Bronchial epithelial cell (primary cell): Measurements from ENCODE around the gene GDI2. TPM values are rescaled to one million over a fixed set of nuclear protein-coding genes. Genes with fewer than 3 reads are reported as not detected.

Experiments
- DNase-seq: peaks from one replicate; pipeline ENCODE4 v3.0.0-alpha.2; 2010; ENCODE audit warnings: low read depth
- FAIRE-seq: peaks from 2 replicates; lab custom pipeline; 2011; peaks lifted over from hg19 to GRCh38; lab: Jason Lieb, UNC
- H3K27me3 ChIP-seq: 2 replicates; pipeline ENCODE4 v1.5.1; 2011; ENCODE audit warnings: low read length; ENCODE audit not compliant: control insufficient read depth, insufficient read depth
- H3K36me3 ChIP-seq: 2 replicates; pipeline ENCODE4 v1.5.1; 2011; ENCODE audit warnings: low read length; ENCODE audit not compliant: control insufficient read depth, insufficient read depth
- H3K4me3 ChIP-seq: 2 replicates; pipeline ENCODE4 v1.5.1; 2011; ENCODE audit warnings: mild to moderate bottlenecking, low read depth, low read length, control low read depth
- total RNA-seq: library from RNA; depleted of rRNA; stranded (reverse); fragments of >200 nt; gene quantifications from 2 replicates; pipeline ENCODE4 v1.2.1, GENCODE V29; 2014
- TF ChIP-seq, protein P1 (sequence below): IDR thresholded peaks from 2 replicates; pipeline ENCODE4 v1.5.1; 2011; ENCODE audit warnings: mild to moderate bottlenecking, moderate library complexity, low read length, control low read depth, inconsistent platforms; ENCODE audit not compliant: insufficient read depth, severe bottlenecking

Gene GDI2
- total RNA-seq, 1 donor from 2014 or later = 395 TPM

- DNase-seq = no peak
- no peak for FAIRE-seq
- H3K36me3 ChIP-seq = peaks cover 14% of the 10 kb centered on the region
- TF ChIP-seq, protein P1, sequence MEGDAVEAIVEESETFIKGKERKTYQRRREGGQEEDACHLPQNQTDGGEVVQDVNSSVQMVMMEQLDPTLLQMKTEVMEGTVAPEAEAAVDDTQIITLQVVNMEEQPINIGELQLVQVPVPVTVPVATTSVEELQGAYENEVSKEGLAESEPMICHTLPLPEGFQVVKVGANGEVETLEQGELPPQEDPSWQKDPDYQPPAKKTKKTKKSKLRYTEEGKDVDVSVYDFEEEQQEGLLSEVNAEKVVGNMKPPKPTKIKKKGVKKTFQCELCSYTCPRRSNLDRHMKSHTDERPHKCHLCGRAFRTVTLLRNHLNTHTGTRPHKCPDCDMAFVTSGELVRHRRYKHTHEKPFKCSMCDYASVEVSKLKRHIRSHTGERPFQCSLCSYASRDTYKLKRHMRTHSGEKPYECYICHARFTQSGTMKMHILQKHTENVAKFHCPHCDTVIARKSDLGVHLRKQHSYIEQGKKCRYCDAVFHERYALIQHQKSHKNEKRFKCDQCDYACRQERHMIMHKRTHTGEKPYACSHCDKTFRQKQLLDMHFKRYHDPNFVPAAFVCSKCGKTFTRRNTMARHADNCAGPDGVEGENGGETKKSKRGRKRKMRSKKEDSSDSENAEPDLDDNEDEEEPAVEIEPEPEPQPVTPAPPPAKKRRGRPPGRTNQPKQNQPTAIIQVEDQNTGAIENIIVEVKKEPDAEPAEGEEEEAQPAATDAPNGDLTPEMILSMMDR = no peak
- H3K4me3 ChIP-seq = no peak overlapping the region
- no peaks in the 10 kb centered on the region for H3K27me3 ChIP-seq
Observed at GRCh38 chr10:5736591-5736990, 76.6 kb downstream of the GDI2 start.

GRCh38 chr10:5735119-5735518, 78.1 kb downstream of the GDI2 start:
- no peak for FAIRE-seq

GRCh38 chr10:5732141-5732540, 81.1 kb downstream of the GDI2 start:
- H3K36me3 ChIP-seq = peaks cover 10% of the 10 kb centered on the region
- DNase-seq (no peak), FAIRE-seq (no peak)
- TF ChIP-seq, protein P1 = no peak
- H3K4me3 ChIP-seq = no peak overlapping the region
- no peaks in the 10 kb centered on the region for H3K27me3 ChIP-seq

More at GRCh38 chr10:5735119-5735518, 78.1 kb downstream of the GDI2 start:
- TF ChIP-seq, protein P1 = no peak
- H3K27me3 ChIP-seq = no peaks in the 10 kb centered on the region
- no peak for DNase-seq
- H3K4me3 ChIP-seq = no peak overlapping the region
- peaks cover 16% of the 10 kb centered on the region for H3K36me3 ChIP-seq

- FAIRE-seq (no peak), DNase-seq (no peak)
- Histone ChIP-seq H3K36me3 (peaks cover 12% of the 10 kb centered on the region), H3K27me3 (no peaks in the 10 kb centered on the region), H3K4me3 (no peak overlapping the region)
- TF ChIP-seq, protein P1 = no peak
Observed at GRCh38 chr10:5731559-5731958, 81.7 kb downstream of the GDI2 start.

- no peak for FAIRE-seq
- no peak overlapping the region for H3K4me3 ChIP-seq
- TF ChIP-seq, protein P1 = no peak
- no peaks in the 10 kb centered on the region for H3K27me3 ChIP-seq
- no peak for DNase-seq
- H3K36me3 ChIP-seq = peaks cover 12% of the 10 kb centered on the region
Observed at GRCh38 chr10:5730766-5731165, 82.5 kb downstream of the GDI2 start.

- FAIRE-seq = no peak
Observed at GRCh38 chr10:5723692-5724091, 89.5 kb downstream of the GDI2 start.

More at GRCh38 chr10:5723692-5724091, 89.5 kb downstream of the GDI2 start:
- no peaks in the 10 kb centered on the region for H3K27me3 ChIP-seq
- TF ChIP-seq, protein P1 = no peak
- peaks cover 3% of the 10 kb centered on the region for H3K36me3 ChIP-seq
- DNase-seq = no peak
- no peak overlapping the region for H3K4me3 ChIP-seq
